ENCODE measurements around the gene ACTR3C.

GRCh38 chr7:150344299-150344698 is 21.0 kb upstream of the ACTR3C start:
- TF ChIP-seq, protein P1, sequence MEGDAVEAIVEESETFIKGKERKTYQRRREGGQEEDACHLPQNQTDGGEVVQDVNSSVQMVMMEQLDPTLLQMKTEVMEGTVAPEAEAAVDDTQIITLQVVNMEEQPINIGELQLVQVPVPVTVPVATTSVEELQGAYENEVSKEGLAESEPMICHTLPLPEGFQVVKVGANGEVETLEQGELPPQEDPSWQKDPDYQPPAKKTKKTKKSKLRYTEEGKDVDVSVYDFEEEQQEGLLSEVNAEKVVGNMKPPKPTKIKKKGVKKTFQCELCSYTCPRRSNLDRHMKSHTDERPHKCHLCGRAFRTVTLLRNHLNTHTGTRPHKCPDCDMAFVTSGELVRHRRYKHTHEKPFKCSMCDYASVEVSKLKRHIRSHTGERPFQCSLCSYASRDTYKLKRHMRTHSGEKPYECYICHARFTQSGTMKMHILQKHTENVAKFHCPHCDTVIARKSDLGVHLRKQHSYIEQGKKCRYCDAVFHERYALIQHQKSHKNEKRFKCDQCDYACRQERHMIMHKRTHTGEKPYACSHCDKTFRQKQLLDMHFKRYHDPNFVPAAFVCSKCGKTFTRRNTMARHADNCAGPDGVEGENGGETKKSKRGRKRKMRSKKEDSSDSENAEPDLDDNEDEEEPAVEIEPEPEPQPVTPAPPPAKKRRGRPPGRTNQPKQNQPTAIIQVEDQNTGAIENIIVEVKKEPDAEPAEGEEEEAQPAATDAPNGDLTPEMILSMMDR (IDR thresholded peaks at IDR 0.05; ENCODE audit: insufficient read depth, low read length, poor library complexity, severe bottlenecking): no peak
- TF ChIP-seq EZH2phosphoT487 (conservative IDR thresholded peaks at IDR 0.05; ENCODE audit: low read length): no peak

Data from SU-DHL-6 (cell line).